Hepatocyte (in vitro differentiated cells): ENCODE measurements around the gene MICAL3.

ENCODE experiments used
- EZH2 ChIP-seq: fragments of 200-600 bp; sonication (generic); IDR thresholded peaks from 2 replicates; pipeline ENCODE4 v1.6.1; 2016; ENCODE audit warnings: antibody characterized with exemption, mild to moderate bottlenecking, borderline replicate concordance
- EZH2phosphoT487 ChIP-seq: fragments of 200-600 bp; sonication (generic); IDR thresholded peaks from one replicate; pipeline ENCODE4 v1.6.1; 2018; ENCODE audit warnings: antibody characterized with exemption, mild to moderate bottlenecking, low read depth, moderate library complexity; ENCODE audit not compliant: unreplicated experiment, severe bottlenecking
- TF ChIP-seq, protein P1 (sequence below): fragments of 200-600 bp; sonication (generic); IDR thresholded peaks from 2 replicates; pipeline ENCODE4 v1.5.1; 2016; ENCODE audit warnings: antibody characterized with exemption, mild to moderate bottlenecking; ENCODE audit not compliant: poor library complexity

GRCh38 chr22:17942721-17943120 lies 81.6 kb downstream of the MICAL3 start:
- TF ChIP-seq, protein P1, sequence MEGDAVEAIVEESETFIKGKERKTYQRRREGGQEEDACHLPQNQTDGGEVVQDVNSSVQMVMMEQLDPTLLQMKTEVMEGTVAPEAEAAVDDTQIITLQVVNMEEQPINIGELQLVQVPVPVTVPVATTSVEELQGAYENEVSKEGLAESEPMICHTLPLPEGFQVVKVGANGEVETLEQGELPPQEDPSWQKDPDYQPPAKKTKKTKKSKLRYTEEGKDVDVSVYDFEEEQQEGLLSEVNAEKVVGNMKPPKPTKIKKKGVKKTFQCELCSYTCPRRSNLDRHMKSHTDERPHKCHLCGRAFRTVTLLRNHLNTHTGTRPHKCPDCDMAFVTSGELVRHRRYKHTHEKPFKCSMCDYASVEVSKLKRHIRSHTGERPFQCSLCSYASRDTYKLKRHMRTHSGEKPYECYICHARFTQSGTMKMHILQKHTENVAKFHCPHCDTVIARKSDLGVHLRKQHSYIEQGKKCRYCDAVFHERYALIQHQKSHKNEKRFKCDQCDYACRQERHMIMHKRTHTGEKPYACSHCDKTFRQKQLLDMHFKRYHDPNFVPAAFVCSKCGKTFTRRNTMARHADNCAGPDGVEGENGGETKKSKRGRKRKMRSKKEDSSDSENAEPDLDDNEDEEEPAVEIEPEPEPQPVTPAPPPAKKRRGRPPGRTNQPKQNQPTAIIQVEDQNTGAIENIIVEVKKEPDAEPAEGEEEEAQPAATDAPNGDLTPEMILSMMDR = no peak
- TF ChIP-seq EZH2phosphoT487 (no peak), EZH2 (no peak)
